OCI-LY7 (cell line): ENCODE data around the gene LONP2.

Source experiments
- CTCF ChIP-seq: fragments of 200-600 bp; sonication (generic); conservative IDR thresholded peaks from 2 replicates; pipeline ENCODE4 v1.5.1; 2014; ENCODE audit warnings: mild to moderate bottlenecking, antibody characterized with exemption, low read length, moderate library complexity, mixed read lengths
- EZH2phosphoT487 ChIP-seq: fragments of 200-600 bp; sonication (generic); IDR thresholded peaks from 2 replicates; pipeline ENCODE4 v1.6.1; 2018; ENCODE audit warnings: low read depth, borderline replicate concordance, mild to moderate bottlenecking, mixed run types, antibody characterized with exemption, low read length, moderate library complexity, mixed read lengths

- TF ChIP-seq CTCF = no peak
- no peak for TF ChIP-seq EZH2phosphoT487
Measured at GRCh38 chr16:48244080-48244862, at the start of gene LONP2.
